AG10803 (cell line): ENCODE data around the gene SERPINA1.

Source experiments
- DNase-seq: peaks from one replicate; pipeline ENCODE4 v3.0.0; 2010; ENCODE audit warnings: low read depth
- H3K4me3 ChIP-seq: 2 replicates; pipeline ENCODE4 v1.5.1; 2011; ENCODE audit warnings: mild to moderate bottlenecking, low read length, control low read depth
- CTCF ChIP-seq: conservative IDR thresholded peaks from 2 replicates; pipeline ENCODE4 v1.5.1; 2011; ENCODE audit warnings: mild to moderate bottlenecking, low read length, control low read depth, inconsistent platforms

SERPINA1 gene

GRCh38 chr14:94331462-94331861 is 56.9 kb downstream of the SERPINA1 start:
- TF ChIP-seq CTCF: no peak
- no peak overlapping the region for H3K4me3 ChIP-seq
- DNase-seq: no peak

GRCh38 chr14:94330857-94331256 is 57.5 kb downstream of the SERPINA1 start:
- TF ChIP-seq CTCF: no peak
- DNase-seq: no peak
- no peak overlapping the region for H3K4me3 ChIP-seq

GRCh38 chr14:94330432-94330831 is 58.0 kb downstream of the SERPINA1 start:
- no peak overlapping the region for H3K4me3 ChIP-seq
- no peak for TF ChIP-seq CTCF

GRCh38 chr14:94329857-94330256 is 58.5 kb downstream of the SERPINA1 start:
- H3K4me3 ChIP-seq: no peak overlapping the region
- DNase-seq: no peak
- TF ChIP-seq CTCF: no peak

More at GRCh38 chr14:94330432-94330831, 58.0 kb downstream of the SERPINA1 start:
- no peak for DNase-seq

GRCh38 chr14:94328196-94328595 is 60.2 kb downstream of the SERPINA1 start:
- no peak for DNase-seq
- H3K4me3 ChIP-seq: no peak overlapping the region
- no peak for TF ChIP-seq CTCF
